ENCODE data around the gene CTBS.

The CTBS gene

GRCh38 chr1:84571150-84571535 is 3.1 kb downstream of the CTBS start:
- TF ChIP-seq, protein P1, sequence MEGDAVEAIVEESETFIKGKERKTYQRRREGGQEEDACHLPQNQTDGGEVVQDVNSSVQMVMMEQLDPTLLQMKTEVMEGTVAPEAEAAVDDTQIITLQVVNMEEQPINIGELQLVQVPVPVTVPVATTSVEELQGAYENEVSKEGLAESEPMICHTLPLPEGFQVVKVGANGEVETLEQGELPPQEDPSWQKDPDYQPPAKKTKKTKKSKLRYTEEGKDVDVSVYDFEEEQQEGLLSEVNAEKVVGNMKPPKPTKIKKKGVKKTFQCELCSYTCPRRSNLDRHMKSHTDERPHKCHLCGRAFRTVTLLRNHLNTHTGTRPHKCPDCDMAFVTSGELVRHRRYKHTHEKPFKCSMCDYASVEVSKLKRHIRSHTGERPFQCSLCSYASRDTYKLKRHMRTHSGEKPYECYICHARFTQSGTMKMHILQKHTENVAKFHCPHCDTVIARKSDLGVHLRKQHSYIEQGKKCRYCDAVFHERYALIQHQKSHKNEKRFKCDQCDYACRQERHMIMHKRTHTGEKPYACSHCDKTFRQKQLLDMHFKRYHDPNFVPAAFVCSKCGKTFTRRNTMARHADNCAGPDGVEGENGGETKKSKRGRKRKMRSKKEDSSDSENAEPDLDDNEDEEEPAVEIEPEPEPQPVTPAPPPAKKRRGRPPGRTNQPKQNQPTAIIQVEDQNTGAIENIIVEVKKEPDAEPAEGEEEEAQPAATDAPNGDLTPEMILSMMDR (conservative IDR thresholded peaks at IDR 0.05; ENCODE audit: low read depth, low read length), result no peak
- DNase-seq (ENCODE audit: low read depth), result no peak
- H3K4me3 ChIP-seq (ENCODE audit: low read length), result no peak overlapping the region

DNA sequence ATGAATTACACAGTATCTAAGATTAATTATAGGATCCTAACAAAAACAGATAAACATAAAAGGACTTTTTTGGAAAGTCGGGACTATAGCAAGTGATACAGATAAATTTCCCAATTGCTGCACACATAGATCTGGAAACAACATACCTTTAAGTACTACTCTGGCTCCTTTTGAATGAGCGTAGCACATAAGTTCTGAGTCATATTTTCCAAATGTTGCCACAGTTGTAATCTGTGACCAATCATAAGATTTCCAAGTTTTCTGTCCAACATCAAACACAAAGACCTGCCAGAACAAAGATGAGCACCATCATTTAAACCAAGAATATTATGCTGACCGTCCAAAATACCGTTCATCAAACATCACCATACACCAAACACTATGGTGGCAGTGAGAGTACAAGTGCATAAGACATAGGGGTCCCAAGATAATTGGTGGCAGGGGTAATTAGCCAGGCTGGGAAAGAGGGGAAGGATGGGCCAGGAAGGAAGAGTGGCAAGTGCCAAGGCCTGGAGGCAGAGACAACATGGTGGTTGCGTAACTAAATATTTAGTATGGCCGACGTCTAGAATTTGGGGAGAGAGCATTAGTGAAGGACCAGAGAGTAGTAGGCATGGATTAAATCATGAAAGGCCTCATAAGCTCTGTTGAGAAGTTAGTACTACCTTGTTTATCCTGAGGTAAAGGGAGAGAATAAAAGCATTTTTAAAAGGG is 3.6 kb downstream of the CTBS start:
- no peak for DNase-seq (ENCODE audit: low read depth)
- H3K4me3 ChIP-seq (ENCODE audit: low read length), result no peak overlapping the region
- TF ChIP-seq, protein P1 (conservative IDR thresholded peaks at IDR 0.05; ENCODE audit: low read depth, low read length), result no peak

GRCh38 chr1:84569216-84569615 is 5.0 kb downstream of the CTBS start:
- no peak overlapping the region for H3K4me3 ChIP-seq (ENCODE audit: low read length)
- TF ChIP-seq, protein P1 (conservative IDR thresholded peaks at IDR 0.05; ENCODE audit: low read depth, low read length), result no peak
- DNase-seq (ENCODE audit: low read depth), result no peak

- DNase-seq (ENCODE audit: low read depth), result no peak
- TF ChIP-seq, protein P1 (conservative IDR thresholded peaks at IDR 0.05; ENCODE audit: low read depth, low read length), result no peak
- no peak overlapping the region for H3K4me3 ChIP-seq (ENCODE audit: low read length)
Measured at GRCh38 chr1:84550826-84551225, 23.4 kb downstream of the CTBS start.

DNA sequence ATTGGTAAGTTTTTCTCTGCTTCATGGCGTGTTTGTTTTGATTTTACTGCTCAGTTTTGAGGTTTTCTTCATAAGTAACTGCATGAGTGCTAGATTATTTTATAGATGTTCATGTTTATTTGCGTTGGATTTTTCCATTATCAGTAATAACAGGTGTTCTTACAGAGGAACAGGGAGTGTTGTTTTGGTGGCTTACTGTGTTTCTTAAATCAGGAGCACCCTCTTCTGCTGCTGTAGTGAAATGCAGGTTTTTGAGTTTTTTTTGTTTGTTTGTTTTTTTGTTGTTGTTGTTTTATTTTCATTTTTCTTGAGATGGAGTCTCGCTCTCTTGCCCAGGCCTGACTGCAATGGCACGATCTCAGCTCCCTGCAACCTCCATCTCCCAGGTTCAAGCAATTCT is 32.6 kb downstream of the CTBS start:
- no peak for DNase-seq (ENCODE audit: low read depth)
- TF ChIP-seq, protein P1 (conservative IDR thresholded peaks at IDR 0.05; ENCODE audit: low read depth, low read length), result peak; percentile 19
- H3K4me3 ChIP-seq (ENCODE audit: low read length), result no peak overlapping the region

- no peak for DNase-seq (ENCODE audit: low read depth)
- TF ChIP-seq, protein P1 (conservative IDR thresholded peaks at IDR 0.05; ENCODE audit: low read depth, low read length), result no peak
- H3K4me3 ChIP-seq (ENCODE audit: low read length), result no peak overlapping the region
Measured at GRCh38 chr1:84540759-84541158, 33.5 kb downstream of the CTBS start.

- no peak overlapping the region for H3K4me3 ChIP-seq (ENCODE audit: low read length)
- no peak for DNase-seq (ENCODE audit: low read depth)
- TF ChIP-seq, protein P1 (conservative IDR thresholded peaks at IDR 0.05; ENCODE audit: low read depth, low read length), result no peak
Measured at GRCh38 chr1:84539972-84540371, 34.3 kb downstream of the CTBS start.

Data from retinal pigment epithelial cell (primary cell).